H1 (cell line): ENCODE data around the gene MIDN. TPM values are rescaled to one million over a fixed set of nuclear protein-coding genes. Genes with fewer than 3 reads are reported as not detected.
A peak's percentile ranks its signal among the peaks of the same experiment; 100 is the strongest.

ENCODE experiments used
- CTCF ChIA-PET: fragments of 300-600 bp; sonication (Branson Sonifier 250); formaldehyde crosslinking; loops from one replicate; lab custom pipeline; 2021; ENCODE audit not compliant: partially characterized antibody; lab: Charles Lee
- POLR2A ChIA-PET: fragments of 300-600 bp; sonication (Branson Sonifier 250); formaldehyde crosslinking; loops from one replicate; lab custom pipeline; 2021; ENCODE audit warnings: inconsistent platforms; ENCODE audit not compliant: partially characterized antibody; lab: Charles Lee
- DNase-seq, 2 experiments: peaks; one replicate each; pipeline versions ENCODE4 v3.0.0 to v3.0.0-alpha.2; 2010 to 2022; ENCODE audit warnings: low spot score in 2 of 2, low read depth in 1 of 2, mixed read lengths in 1 of 2
- FAIRE-seq: peaks from 2 replicates; lab custom pipeline; 2011; peaks lifted over from hg19 to GRCh38; lab: Jason Lieb, UNC
- H2AFZ ChIP-seq: 2 replicates; pipeline ENCODE4 v1.8.1; 2012; ENCODE audit warnings: low read length, inconsistent platforms
- H2AK5ac ChIP-seq: 2 replicates; pipeline ENCODE4 v1.6.1; 2013; ENCODE audit warnings: low read depth, low read length
- H2BK120ac ChIP-seq: replicated peaks from 2 replicates; pipeline ENCODE3; 2013; ENCODE audit warnings: low read depth, low read length, inconsistent platforms
- H2BK12ac ChIP-seq: 2 replicates; pipeline ENCODE4 v1.6.1; 2013; ENCODE audit warnings: low read depth, low read length
- H2BK15ac ChIP-seq: 2 replicates; pipeline ENCODE4 v1.6.1; 2013; ENCODE audit warnings: low read length
- H2BK20ac ChIP-seq: 2 replicates; pipeline ENCODE4 v1.6.1; 2013; ENCODE audit warnings: low read length
- H2BK5ac ChIP-seq: 2 replicates; pipeline ENCODE4 v1.6.1; 2013; ENCODE audit warnings: low read depth, low read length
- H3K14ac ChIP-seq: 2 replicates; pipeline ENCODE4 v1.6.1; 2013; ENCODE audit warnings: inconsistent platforms; ENCODE audit not compliant: insufficient read length
- H3K18ac ChIP-seq: 2 replicates; pipeline ENCODE4 v1.6.1; 2013; ENCODE audit warnings: low read length; ENCODE audit errors: extremely low read depth
- H3K23ac ChIP-seq: 2 replicates; pipeline ENCODE4 v1.6.1; 2013; ENCODE audit warnings: inconsistent platforms; ENCODE audit not compliant: insufficient read length
- H3K23me2 ChIP-seq: 2 replicates; pipeline ENCODE4 v1.6.1; 2013; ENCODE audit warnings: low read depth, low read length
- H3K27ac ChIP-seq: 2 replicates; pipeline ENCODE4 v1.6.1; 2011; ENCODE audit warnings: low read depth, low read length, inconsistent platforms
- H3K27me3 ChIP-seq, 4 experiments: replicated peaks in 1 of 4; 1 replicate in 1 of 4; 2 replicates in 3 of 4; pipeline versions ENCODE4 v1.6.1 to v1.8.1; 2011 to 2013; ENCODE audit warnings: low read length in 3 of 4, mild to moderate bottlenecking in 3 of 4, inconsistent platforms in 2 of 4, mixed read lengths in 2 of 4, moderate library complexity in 1 of 4; ENCODE audit not compliant: control insufficient read depth in 3 of 4, insufficient read depth in 3 of 4; ENCODE audit errors: extremely low read depth in 1 of 4
- H3K36me3 ChIP-seq, 4 experiments: 2 replicates each; pipeline versions ENCODE4 v1.6.1 to v1.8.1; 2011 to 2013; ENCODE audit warnings: mild to moderate bottlenecking in 4 of 4, low read length in 3 of 4, moderate library complexity in 2 of 4, control low read depth in 1 of 4, inconsistent platforms in 1 of 4; ENCODE audit not compliant: insufficient read depth in 4 of 4, control insufficient read depth in 2 of 4
- H3K4ac ChIP-seq: replicated peaks from 2 replicates; pipeline ENCODE3; 2013; ENCODE audit warnings: low read length, low read depth, mixed read lengths, inconsistent platforms; ENCODE audit not compliant: insufficient read length
- H3K4me1 ChIP-seq, 4 experiments: replicated peaks in 1 of 4; 1 replicate in 1 of 4; 2 replicates in 3 of 4; pipeline versions ENCODE4 v1.6.1 to v1.8.1; 2011 to 2013; ENCODE audit warnings: low read length in 3 of 4, inconsistent platforms in 2 of 4, mixed read lengths in 1 of 4; ENCODE audit not compliant: insufficient read depth in 4 of 4, control insufficient read depth in 3 of 4
- H3K4me2 ChIP-seq, 2 experiments: 2 replicates each; pipeline versions ENCODE4 v1.6.1 to v1.8.1; 2011 to 2013; ENCODE audit warnings: low read depth in 2 of 2, low read length in 2 of 2, control low read depth in 1 of 2, inconsistent platforms in 1 of 2, mild to moderate bottlenecking in 1 of 2; ENCODE audit not compliant: insufficient read depth in 1 of 2
- H3K4me3 ChIP-seq, 4 experiments: fragments of 200-600, 300-600 bp in 1 of 4; sonication (generic), shearing (Covaris generic), sonication (Bioruptor Twin) in 1 of 4; 2 replicates each; pipeline versions ENCODE4 v1.5.1 to v1.8.1; 2011 to 2016; ENCODE audit warnings: low read length in 4 of 4, low read depth in 3 of 4, control low read depth in 2 of 4, inconsistent platforms in 2 of 4, mild to moderate bottlenecking in 2 of 4, mixed read lengths in 1 of 4, moderate library complexity in 1 of 4; ENCODE audit not compliant: insufficient read depth in 2 of 4; ENCODE audit errors: extremely low read depth in 1 of 4
- H3K56ac ChIP-seq: replicated peaks from 2 replicates; pipeline ENCODE3; 2013; ENCODE audit warnings: low read depth, mild to moderate bottlenecking, mixed read lengths, low read length, inconsistent platforms; ENCODE audit not compliant: insufficient read length
- H3K79me1 ChIP-seq: 2 replicates; pipeline ENCODE4 v1.6.1; 2013; ENCODE audit warnings: low read depth, low read length, control low read depth
- H3K79me2 ChIP-seq, 2 experiments: 2 replicates each; pipeline versions ENCODE4 v1.6.1 to v1.8.1; 2012 to 2013; ENCODE audit warnings: low read length in 2 of 2, mild to moderate bottlenecking in 2 of 2, inconsistent platforms in 1 of 2; ENCODE audit not compliant: insufficient read depth in 2 of 2, control insufficient read depth in 1 of 2
- H3K9ac ChIP-seq, 4 experiments: replicated peaks in 1 of 4; 1 replicate in 1 of 4; 2 replicates in 3 of 4; pipeline versions ENCODE4 v1.6.1 to v1.8.1; 2011 to 2013; ENCODE audit warnings: low read depth in 3 of 4, low read length in 3 of 4, control low read depth in 2 of 4, mild to moderate bottlenecking in 2 of 4, moderate library complexity in 2 of 4, inconsistent platforms in 1 of 4; ENCODE audit errors: extremely low read depth in 1 of 4
- H3K9me3 ChIP-seq, 2 experiments: 2 replicates each; pipeline versions ENCODE4 v1.6.1 to v1.8.1; 2012 to 2013; ENCODE audit warnings: mild to moderate bottlenecking in 2 of 2, moderate library complexity in 2 of 2, control low read depth in 1 of 2, inconsistent platforms in 1 of 2, low read depth in 1 of 2, low read length in 1 of 2, mixed read lengths in 1 of 2; ENCODE audit not compliant: insufficient read depth in 2 of 2
- H4K20me1 ChIP-seq, 2 experiments: replicated peaks in 1 of 2; 2 replicates each; pipeline versions ENCODE3 to v1.8.1; 2011 to 2013; ENCODE audit warnings: inconsistent platforms in 2 of 2, low read length in 2 of 2, mild to moderate bottlenecking in 1 of 2; ENCODE audit not compliant: insufficient read depth in 2 of 2, control insufficient read depth in 1 of 2
- H4K5ac ChIP-seq: 2 replicates; pipeline ENCODE4 v1.6.1; 2013; ENCODE audit warnings: low read length, low read depth, mixed read lengths, inconsistent platforms; ENCODE audit not compliant: insufficient read length
- H4K8ac ChIP-seq: 2 replicates; pipeline ENCODE4 v1.8.0; 2013; ENCODE audit warnings: mild to moderate bottlenecking, moderate library complexity, low read length, inconsistent platforms; ENCODE audit not compliant: insufficient read depth; ENCODE audit errors: extremely low read depth
- H4K91ac ChIP-seq: replicated peaks from 2 replicates; pipeline ENCODE3; 2013; ENCODE audit warnings: low read length, mixed read lengths, inconsistent platforms; ENCODE audit not compliant: insufficient read length
- CHD1 ChIP-seq: IDR thresholded peaks from 2 replicates; pipeline ENCODE4 v1.6.1; 2012; ENCODE audit warnings: low read depth, low read length, improper control_type of control experiment
- POLR2AphosphoS5 ChIP-seq: IDR thresholded peaks from 2 replicates; pipeline ENCODE4 v1.6.1; 2011; ENCODE audit warnings: low read depth, low read length
- RNF2 ChIP-seq: fragments of 200-900, 300-1000 bp; sonication (generic); IDR thresholded peaks from 2 replicates; pipeline ENCODE4 v1.7.1; 2016; ENCODE audit warnings: borderline replicate concordance, low read depth, mild to moderate bottlenecking, antibody characterized with exemption, low read length; ENCODE audit not compliant: poor library complexity, severe bottlenecking; ENCODE audit errors: missing control alignments
- RXRA ChIP-seq: IDR thresholded peaks from 2 replicates; pipeline ENCODE4 v1.6.1; 2011; ENCODE audit warnings: low read depth, mild to moderate bottlenecking, low read length, moderate library complexity; ENCODE audit not compliant: insufficient read depth
- SP1 ChIP-seq: IDR thresholded peaks from 2 replicates; pipeline ENCODE4 v1.6.1; 2011; ENCODE audit warnings: low read depth, low read length
- WGBS, 2 experiments: shearing (Covaris generic) in 1 of 2; methylation state at CpG; one replicate each; pipeline versions ENCODE4 v1.1.6 to v1.1.7; 2013 to 2015; ENCODE audit warnings: low lambda C conversion rate in 2 of 2, mixed read lengths in 2 of 2, inconsistent platforms in 1 of 2, low coverage in 1 of 2, missing lambda C conversion rate in 1 of 2; ENCODE audit not compliant: insufficient replicate concordance in 2 of 2, insufficient coverage in 1 of 2, insufficient read length in 1 of 2; ENCODE audit errors: extremely low coverage in 1 of 2, missing lambda C conversion rate in 1 of 2; 5-methylcytosine and 5-hydroxymethylcytosine counted together
- polyA plus RNA-seq, 7 experiments: library from polyadenylated mRNA; depleted of rRNA in 3 of 7; stranded (reverse) in 5 of 7; unstranded in 2 of 7; fragments of >200 nt in 5 of 7; fragments of 200-250 nt in 2 of 7; gene quantifications; 1 replicate in 5 of 7; 2 replicates in 1 of 7; 4 replicates in 1 of 7; pipeline versions ENCODE4 v1.2.1 to v1.2.3, GENCODE V29; 2011 to 2013; ENCODE audit warnings: missing spikeins in 2 of 7, mixed read lengths in 2 of 7
- total RNA-seq: library from RNA; stranded (reverse); fragmentation: NEBNext Ultra II Directional; extraction: Animal tissue kit (Norgen Biotek cat#: 25700); gene quantifications from 2 replicates; pipeline ENCODE4 v1.2.1, GENCODE V29; 2021

The MIDN gene
- total and polyA plus RNA-seq, 2 of the 8 experiments (the other 6 are each of a cell fraction or from before 2014, with no cell fraction given): 39.8 to 159 TPM

DNA sequence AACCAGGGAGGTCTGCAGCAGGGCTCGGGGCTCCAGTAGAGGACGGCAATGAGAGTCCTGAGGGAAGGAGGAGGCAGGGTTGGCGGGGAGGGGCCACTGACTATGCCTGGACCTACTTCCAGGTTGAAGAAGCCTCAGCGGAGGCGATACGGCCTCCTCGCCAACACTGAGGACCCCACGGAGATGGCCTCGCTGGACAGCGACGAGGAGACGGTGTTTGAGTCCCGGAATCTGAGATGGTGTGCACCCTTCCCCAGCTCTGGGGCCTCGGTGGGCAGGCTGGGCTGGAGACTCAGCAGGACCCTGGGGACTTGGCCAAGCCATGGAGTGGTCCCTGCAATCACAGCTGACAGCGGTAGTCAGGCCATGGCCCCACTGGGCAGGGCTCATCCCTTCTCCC lies 28.7 kb downstream of the MIDN start:
- peaks cover 10% of the 10 kb centered on the region; the same call in 1 of the 2 replicates for H3K23me2 ChIP-seq
- peak overlapping the region in 1 of 2 experiments; percentile 80; a peak in 1 of 4 replicates for H3K4me2 ChIP-seq
- no peak overlapping the region for H2BK15ac ChIP-seq
- no peak overlapping the region for H3K23ac ChIP-seq
- H3K9me3 ChIP-seq: no peaks in the 10 kb centered on the region
- H4K91ac ChIP-seq: no peak overlapping the region
- no peak overlapping the region for H3K56ac ChIP-seq
- no peak overlapping the region for H2AFZ ChIP-seq
- DNase-seq (no peak), FAIRE-seq (no peak)
- peaks cover 0 to 14% of the 10 kb centered on the region in 2 experiments; a peak in 1 of 4 replicates for H3K79me2 ChIP-seq
- peaks cover 16 to 33% (median 26%) of the 10 kb centered on the region in 4 experiments for H3K36me3 ChIP-seq
- ChIA-PET POLR2A (interaction anchor here (1.4 to 11.4 kb wide), 3 partner anchors 16 to 103 kb away, joined by 5 to 331 read pairs (median 5); partner anchors contain the start of gene CIRBP), CTCF (interaction anchor here (1.0 to 4.0 kb wide), 5 partner anchors 33 to 106 kb away, joined by 3 to 14 read pairs (median 4); no protein-coding TSS in a partner anchor)
- H4K20me1 ChIP-seq: peaks cover 2 to 20% of the 10 kb centered on the region in 2 experiments
- H3K4ac ChIP-seq: no peak overlapping the region
- no peak overlapping the region for H2BK5ac ChIP-seq
- no peak overlapping the region for H3K14ac ChIP-seq
- H3K79me1 ChIP-seq: peaks cover 15% of the 10 kb centered on the region
- H2AK5ac ChIP-seq: peak overlapping the region; percentile 67; the same call in 1 of the 2 replicates
- TF ChIP-seq SP1 (no peak), RNF2 (no peak), CHD1 (no peak), RXRA (no peak), POLR2AphosphoS5 (0 out of 2 replicates have a peak, but pooled peaks have one; percentile 10)
- no peak overlapping the region for H3K18ac ChIP-seq
- no peak overlapping the region; a peak in 1 of 8 replicates for H3K4me3 ChIP-seq
- no peak overlapping the region for H2BK120ac ChIP-seq
- H3K4me1 ChIP-seq: peaks cover 0 to 18% (median 14%) of the 10 kb centered on the region in 4 experiments; a peak in 5 of 7 replicates
- H2BK20ac ChIP-seq: no peak overlapping the region
- H3K27me3 ChIP-seq: no peaks in the 10 kb centered on the region
- WGBS, 2 experiments: 99% methylated on average over 12 of the region's 15 CpGs; no CpG with 5 or more reads in 1 of the 2 experiments
- H3K9ac ChIP-seq: no peak overlapping the region
- H4K5ac ChIP-seq: no peak overlapping the region
- H4K8ac ChIP-seq: no peak overlapping the region; the same call in 1 of the 2 replicates
- no peak overlapping the region for H3K27ac ChIP-seq
- H2BK12ac ChIP-seq: 0 out of 2 replicates have a peak overlapping the region, but pooled peaks have one; percentile 17
